Activated CD4-positive, alpha-beta T cell treated with anti-CD3 and anti-CD28 coated beads, Interleukin-2, amount 50 U/mL, for 1 hour (primary cell): ENCODE measurements around the gene PCDHA13.
"Not testable (repeated sequence)": the region's sequence is repeated elsewhere in the genome, so short reads cannot be mapped to it uniquely, and the experiment has no call there.

Experiments used
- DNase-seq: peaks from one replicate; pipeline ENCODE4 v3.0.0-alpha.2; 2020

PCDHA13 gene, protein sequence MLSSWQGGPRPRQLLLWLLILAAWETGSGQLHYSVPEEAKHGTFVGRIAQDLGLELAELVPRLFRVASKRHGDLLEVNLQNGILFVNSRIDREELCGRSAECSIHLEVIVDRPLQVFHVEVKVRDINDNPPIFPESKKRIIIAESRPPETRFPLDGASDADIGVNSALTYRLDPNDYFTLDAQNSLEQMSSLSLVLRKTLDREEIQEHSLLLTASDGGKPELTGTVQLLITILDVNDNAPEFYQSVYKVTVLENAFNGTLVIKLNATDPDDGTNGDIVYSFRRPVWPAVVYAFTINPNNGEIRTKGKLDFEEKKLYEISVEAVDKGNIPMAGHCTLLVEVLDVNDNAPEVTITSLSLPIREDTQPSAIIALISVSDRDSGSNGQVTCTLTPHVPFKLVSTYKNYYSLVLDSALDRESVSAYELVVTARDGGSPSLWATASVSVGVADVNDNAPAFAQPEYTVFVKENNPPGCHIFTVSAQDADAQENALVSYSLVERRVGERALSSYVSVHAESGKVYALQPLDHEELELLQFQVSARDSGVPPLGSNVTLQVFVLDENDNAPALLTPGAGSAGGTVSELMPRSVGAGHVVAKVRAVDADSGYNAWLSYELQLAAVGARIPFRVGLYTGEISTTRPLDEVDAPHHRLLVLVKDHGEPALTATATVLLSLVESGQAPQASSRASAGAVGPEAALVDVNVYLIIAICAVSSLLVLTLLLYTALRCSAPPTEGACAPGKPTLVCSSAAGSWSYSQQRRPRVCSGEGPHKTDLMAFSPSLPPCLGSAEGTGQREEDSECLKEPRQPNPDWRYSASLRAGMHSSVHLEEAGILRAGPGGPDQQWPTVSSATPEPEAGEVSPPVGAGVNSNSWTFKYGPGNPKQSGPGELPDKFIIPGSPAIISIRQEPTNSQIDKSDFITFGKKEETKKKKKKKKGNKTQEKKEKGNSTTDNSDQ

DNA sequence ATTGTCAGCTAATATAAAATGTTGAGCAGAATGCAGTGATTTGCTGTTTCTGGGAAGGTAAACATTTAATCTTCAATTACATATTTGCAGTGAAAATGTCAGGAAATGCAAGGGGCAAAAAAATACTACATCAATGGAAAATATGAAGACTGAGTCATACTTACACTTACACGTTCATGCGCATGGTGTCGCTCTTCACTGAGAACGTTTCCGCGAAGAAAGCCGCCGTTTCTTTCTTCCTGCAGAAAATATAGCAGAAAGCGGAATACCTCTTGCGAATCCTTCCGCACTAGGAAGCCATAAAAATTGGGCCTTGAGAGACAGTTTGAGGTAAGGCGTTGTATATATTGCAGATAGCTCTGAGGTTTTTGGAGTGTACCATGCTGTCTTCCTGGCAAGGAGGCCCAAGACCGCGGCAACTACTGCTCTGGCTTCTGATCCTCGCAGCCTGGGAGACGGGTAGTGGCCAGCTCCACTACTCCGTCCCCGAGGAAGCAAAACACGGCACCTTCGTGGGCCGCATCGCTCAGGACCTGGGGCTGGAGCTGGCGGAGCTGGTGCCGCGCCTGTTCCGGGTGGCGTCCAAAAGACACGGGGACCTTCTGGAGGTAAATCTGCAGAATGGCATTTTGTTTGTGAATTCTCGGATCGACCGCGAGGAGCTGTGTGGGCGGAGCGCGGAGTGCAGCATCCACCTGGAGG, at the start of gene PCDHA13:
PCDHA13 (plus strand) TSS at position 236 of the 702 bp plus-strand sequence; CDS start at position 381, 145 bp downstream.
- no peak for DNase-seq

DNA sequence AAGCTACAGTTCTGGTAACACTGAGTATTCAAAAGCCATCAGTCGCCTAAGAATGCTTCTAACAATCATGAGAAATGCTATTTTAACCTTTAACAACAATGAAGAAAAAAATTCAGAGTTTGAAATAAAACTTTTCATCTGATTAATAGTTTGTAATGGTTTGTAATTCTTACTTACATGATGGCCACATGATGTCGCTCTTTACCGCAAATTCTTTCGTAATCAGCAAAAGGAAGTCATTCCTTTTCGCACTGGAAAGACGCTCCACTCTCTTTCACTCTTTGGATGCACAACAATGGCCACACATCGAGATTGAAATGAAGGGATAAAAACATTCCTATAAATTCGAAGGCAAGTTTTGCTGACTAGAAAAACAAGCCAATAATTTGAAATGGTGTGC, 47.9 kb upstream of the PCDHA13 start, which contains the start of gene PCDHA7:
PCDHA7 (plus strand) TSS at position 277 of the 400 bp plus-strand sequence; CDS start at position 392, 115 bp downstream.
- no peak for DNase-seq

DNA sequence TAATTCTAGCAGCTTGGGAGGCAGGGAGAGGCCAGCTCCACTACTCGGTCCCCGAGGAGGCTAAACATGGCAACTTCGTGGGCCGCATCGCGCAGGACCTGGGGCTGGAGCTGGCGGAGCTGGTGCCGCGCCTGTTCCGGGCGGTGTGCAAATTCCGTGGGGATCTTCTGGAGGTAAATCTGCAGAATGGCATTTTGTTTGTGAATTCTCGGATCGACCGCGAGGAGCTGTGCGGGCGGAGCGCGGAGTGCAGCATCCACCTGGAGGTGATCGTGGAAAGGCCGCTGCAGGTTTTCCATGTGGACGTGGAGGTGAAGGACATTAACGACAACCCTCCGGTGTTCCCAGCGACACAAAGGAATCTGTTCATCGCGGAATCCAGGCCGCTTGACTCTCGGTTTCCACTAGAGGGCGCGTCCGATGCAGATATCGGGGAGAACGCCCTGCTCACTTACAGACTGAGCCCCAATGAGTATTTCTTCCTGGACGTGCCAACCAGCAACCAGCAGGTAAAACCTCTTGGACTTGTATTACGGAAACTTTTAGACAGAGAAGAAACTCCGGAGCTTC, 47.4 kb upstream of the PCDHA13 start:
- not testable (repeated sequence) for DNase-seq

DNA sequence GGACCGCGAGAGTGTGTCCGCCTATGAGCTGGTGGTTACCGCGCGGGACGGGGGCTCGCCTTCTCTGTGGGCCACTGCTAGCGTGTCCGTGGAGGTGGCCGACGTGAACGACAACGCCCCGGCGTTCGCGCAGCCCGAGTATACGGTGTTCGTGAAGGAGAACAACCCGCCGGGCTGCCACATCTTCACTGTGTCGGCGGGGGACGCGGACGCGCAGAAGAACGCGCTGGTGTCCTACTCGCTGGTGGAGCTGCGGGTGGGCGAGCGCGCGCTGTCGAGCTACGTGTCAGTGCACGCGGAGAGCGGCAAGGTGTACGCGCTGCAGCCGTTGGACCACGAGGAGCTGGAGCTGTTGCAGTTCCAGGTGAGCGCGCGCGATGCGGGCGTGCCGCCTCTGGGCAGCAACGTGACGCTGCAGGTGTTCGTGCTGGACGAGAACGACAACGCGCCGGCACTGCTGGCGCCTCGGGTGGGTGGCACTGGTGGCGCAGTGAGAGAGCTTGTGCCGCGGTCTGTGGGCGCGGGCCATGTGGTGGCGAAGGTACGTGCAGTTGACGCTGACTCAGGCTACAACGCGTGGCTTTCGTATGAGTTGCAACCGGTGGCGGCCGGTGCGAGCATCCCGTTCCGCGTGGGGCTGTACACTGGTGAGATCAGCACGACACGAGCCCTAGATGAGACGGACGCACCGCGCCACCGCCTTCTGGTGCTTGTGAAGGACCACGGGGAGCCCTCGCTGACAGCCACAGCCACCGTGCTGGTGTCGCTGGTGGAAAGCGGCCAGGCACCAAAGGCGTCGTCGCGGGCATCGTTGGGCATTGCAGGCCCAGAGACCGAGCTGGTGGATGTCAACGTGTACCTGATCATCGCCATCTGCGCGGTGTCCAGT, 46.1 kb upstream of the PCDHA13 start:
- DNase-seq, result no peak

DNA sequence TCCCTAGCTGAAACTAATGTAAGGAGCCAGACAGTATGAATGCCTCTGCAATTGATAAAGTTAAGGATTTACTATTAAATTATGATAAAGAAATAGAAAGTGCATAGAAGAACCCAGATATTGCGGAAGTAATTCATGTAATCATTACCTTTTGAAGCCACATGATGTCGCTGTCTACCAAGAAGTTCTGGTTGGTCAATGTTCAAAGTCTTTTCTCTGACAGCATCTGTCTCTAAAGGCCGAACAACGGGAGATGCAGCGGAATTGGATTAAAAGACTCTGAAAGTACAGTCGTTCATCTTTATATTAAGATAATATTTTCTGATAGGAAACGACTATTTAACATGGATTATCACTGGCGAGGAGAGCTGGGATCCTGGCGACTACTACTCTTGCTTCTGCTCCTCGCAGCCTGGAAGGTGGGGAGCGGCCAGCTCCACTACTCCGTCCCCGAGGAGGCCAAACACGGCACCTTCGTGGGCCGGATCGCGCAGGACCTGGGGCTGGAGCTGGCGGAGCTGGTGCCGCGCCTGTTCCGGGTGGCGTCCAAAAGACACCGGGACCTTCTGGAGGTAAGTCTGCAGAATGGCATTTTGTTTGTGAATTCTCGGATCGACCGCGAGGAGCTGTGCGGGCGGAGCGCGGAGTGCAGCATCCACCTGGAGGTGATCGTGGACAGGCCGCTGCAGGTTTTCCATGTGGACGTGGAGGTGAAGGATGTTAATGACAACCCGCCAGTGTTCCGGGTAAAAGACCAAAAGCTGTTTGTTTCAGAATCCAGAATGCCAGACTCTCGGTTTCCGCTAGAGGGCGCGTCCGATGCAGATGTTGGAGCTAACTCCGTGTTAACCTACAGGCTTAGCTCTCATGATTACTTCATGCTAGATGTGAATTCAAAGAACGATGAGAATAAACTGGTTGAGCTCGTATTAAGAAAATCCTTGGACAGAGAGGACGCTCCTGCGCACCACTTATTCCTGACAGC, 40.7 kb upstream of the PCDHA13 start, which contains the start of gene PCDHA8:
PCDHA8 (plus strand) TSS at position 210 of the 985 bp plus-strand sequence; CDS start at position 345, 135 bp downstream.
- no peak for DNase-seq

DNA sequence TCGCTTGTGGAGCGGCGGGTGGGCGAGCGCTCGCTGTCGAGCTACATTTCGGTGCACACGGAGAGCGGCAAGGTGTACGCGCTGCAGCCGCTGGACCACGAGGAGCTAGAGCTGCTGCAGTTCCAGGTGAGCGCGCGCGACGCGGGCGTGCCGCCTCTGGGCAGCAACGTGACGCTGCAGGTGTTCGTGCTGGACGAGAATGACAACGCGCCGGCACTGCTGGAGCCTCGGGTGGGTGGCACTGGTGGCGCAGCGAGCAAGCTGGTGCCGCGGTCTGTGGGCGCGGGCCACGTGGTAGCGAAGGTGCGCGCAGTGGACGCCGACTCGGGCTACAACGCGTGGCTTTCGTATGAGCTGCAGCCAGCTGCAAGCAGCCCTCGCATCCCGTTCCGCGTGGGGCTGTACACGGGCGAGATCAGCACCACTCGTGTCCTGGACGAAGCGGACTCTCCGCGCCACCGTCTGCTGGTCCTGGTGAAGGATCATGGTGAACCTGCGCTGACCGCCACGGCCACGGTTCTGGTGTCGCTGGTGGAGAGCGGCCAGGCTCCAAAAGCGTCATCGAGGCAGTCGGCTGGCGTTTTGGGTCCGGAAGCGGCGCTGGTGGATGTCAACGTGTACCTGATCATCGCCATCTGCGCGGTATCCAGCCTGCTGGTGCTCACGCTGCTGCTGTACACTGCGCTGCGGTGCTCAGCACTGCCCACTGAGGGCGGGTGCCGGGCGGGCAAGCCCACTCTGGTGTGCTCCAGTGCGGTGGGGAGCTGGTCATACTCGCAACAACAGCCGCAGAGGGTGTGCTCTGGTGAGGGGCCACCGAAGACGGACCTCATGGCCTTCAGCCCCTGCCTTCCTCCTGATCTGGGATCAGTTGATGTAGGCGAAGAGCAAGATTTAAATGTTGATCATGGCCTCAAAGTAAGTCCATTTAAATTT, 38.9 kb upstream of the PCDHA13 start:
- no peak for DNase-seq

DNA sequence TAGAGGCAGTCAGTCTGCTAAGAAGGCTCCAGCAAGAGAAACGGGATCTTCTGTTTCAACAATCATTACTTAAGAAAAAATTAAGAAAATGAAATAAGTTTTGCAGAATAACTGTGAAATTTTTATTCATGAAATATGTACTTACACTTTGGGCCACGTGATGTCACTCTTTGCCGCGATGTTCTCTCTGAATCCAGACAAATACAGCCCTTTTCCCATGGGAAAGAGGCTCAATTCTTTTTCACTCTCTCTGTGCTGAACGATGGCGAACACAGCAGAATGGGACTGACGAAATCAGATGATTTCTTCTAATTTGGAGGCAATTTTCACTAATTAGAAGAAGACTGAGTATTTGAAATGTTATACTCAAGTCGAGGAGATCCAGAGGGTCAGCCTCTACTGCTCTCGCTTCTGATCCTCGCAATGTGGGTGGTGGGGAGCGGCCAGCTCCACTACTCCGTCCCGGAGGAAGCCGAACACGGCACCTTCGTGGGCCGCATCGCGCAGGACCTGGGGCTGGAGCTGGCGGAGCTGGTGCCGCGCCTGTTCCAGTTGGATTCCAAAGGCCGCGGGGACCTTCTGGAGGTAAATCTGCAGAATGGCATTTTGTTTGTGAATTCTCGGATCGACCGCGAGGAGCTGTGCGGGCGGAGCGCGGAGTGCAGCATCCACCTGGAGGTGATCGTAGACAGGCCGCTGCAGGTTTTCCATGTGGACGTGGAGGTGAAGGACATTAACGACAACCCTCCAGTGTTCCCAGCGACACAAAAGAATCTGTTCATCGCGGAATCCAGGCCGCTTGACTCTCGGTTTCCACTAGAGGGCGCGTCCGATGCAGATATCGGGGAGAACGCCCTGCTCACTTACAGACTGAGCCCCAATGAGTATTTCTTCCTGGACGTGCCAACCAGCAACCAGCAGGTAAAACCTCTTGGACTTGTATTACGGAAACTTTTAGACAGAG, 33.5 kb upstream of the PCDHA13 start, which contains the start of gene PCDHA9:
PCDHA9 (plus strand) TSS at position 244 of the 964 bp plus-strand sequence; CDS start at position 358, 114 bp downstream.
- DNase-seq, result not testable (repeated sequence)

DNA sequence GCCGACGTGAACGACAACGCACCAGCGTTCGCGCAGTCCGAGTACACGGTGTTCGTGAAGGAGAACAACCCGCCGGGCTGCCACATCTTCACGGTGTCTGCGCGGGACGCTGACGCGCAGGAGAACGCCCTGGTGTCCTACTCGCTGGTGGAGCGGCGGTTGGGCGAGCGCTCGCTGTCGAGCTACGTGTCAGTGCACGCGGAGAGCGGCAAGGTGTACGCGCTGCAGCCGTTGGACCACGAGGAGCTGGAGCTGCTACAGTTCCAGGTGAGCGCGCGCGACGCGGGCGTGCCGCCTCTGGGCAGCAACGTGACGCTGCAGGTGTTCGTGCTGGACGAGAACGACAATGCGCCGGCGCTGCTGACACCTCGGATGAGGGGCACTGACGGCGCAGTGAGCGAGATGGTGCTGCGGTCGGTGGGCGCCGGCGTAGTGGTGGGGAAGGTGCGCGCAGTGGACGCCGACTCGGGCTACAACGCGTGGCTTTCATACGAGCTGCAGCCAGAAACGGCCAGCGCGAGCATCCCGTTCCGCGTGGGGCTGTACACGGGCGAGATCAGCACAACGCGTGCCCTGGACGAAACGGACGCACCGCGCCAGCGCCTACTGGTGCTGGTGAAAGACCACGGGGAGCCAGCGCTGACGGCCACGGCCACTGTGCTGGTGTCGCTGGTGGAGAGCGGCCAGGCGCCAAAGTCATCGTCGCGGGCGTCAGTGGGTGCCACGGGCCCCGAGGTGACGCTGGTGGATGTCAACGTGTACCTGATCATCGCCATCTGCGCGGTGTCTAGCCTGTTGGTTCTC, 31.9 kb upstream of the PCDHA13 start:
- not testable (repeated sequence) for DNase-seq

DNA sequence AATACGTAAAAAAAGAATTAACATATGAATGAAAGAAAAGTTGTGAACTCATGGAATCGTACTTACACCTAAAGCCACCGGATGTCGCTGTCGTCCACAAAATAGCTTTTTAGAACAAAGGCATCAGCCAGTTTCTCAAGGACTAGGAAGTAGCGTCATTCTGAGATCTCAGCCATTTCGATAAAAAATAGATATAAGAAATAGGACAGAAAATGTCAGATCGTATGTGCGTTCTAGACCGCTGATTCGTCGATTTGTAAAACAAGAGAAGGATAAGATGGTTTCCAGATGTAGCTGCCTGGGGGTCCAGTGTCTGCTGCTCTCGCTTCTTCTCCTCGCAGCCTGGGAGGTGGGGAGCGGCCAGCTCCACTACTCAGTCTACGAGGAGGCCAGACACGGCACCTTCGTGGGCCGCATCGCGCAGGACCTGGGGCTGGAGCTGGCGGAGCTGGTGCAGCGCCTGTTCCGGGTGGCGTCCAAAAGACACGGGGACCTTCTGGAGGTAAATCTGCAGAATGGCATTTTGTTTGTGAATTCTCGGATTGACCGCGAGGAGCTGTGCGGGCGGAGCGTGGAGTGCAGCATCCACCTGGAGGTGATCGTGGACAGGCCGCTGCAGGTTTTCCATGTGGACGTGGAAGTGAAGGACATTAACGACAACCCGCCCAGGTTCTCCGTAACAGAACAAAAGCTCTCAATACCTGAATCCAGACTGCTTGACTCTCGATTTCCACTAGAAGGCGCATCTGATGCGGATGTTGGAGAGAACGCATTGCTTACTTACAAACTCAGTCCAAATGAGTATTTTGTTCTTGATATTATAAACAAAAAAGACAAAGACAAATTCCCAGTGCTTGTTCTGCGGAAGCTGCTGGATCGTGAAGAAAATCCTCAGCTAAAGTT, 25.9 kb upstream of the PCDHA13 start, which contains the start of gene PCDHA10:
PCDHA10 (plus strand) TSS at position 126 of the 903 bp plus-strand sequence; CDS start at position 278, 152 bp downstream.
- no peak for DNase-seq

DNA sequence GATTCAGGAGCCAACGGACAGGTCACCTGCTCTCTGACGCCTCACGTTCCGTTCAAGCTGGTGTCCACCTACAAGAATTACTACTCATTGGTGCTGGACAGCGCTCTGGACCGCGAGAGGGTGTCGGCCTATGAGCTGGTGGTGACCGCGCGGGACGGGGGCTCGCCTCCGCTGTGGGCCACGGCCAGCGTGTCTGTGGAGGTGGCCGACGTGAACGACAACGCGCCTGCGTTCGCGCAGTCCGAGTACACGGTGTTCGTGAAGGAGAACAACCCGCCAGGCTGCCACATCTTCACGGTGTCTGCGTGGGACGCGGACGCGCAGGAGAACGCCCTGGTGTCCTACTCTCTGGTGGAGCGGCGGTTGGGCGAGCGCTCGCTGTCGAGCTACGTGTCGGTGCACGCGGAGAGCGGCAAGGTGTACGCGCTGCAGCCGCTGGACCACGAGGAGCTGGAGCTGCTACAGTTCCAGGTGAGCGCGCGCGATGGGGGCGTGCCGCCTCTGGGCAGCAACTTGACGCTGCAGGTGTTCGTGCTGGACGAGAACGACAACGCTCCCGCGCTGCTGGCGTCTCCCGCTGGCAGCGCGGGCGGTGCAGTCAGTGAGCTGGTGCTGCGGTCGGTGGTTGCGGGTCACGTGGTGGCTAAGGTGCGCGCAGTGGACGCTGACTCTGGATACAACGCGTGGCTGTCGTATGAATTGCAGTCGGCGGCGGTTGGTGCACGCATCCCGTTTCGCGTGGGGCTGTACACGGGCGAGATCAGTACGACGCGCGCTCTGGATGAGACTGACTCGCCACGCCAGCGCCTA, 24.5 kb upstream of the PCDHA13 start:
- DNase-seq, result no peak

DNA sequence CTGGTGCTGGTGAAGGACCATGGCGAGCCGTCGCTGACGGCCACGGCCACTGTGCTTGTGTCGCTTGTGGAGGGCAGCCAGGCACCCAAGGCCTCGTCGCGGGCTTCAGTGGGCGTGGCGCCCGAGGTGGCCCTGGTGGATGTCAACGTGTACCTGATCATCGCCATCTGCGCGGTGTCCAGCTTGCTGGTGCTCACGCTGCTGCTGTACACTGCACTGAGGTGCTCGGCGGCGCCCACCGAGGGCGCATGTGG, 24.0 kb upstream of the PCDHA13 start:
- DNase-seq, result no peak

DNA sequence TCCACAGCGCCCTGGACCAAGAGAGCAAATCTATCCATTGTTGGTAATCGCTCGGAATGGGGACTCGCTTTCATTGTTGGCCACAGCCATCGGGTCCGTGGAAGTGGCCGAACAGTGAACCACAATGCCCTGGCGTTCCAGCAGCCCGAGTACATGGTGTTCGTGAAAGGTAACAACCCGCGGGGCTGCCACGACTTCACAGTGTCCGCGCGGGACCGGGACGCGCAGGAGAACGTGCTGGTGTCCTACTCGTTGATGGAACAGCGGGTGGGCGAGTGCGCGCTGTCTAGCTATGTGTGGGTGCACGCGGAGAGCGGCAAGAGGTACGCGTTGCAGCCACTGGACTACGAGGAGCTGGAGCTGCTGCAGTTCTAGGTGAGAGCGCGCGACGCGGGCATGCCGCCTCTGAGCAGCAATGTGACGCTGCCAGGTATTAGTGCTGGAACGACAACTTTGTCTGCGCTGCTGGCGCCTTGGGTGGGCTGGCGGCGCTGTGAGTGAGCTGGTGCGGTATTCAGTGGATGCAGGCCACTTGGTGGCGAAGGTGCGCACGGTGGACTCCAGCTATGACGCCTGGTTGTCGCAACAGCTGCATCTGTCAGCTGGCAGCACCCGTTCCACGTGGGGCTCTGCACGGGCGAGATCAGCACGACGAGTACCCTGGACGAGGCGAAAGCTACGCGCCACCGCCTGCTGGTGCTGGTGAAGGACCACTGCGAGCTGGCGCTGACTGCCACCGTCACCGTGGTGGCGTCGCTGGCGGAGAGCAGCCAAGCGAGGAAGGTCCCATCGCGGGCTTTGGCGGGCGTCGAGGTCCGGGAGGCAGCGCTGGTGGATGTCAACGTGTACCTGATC, 19.3 kb upstream of the PCDHA13 start:
- no peak for DNase-seq

DNA sequence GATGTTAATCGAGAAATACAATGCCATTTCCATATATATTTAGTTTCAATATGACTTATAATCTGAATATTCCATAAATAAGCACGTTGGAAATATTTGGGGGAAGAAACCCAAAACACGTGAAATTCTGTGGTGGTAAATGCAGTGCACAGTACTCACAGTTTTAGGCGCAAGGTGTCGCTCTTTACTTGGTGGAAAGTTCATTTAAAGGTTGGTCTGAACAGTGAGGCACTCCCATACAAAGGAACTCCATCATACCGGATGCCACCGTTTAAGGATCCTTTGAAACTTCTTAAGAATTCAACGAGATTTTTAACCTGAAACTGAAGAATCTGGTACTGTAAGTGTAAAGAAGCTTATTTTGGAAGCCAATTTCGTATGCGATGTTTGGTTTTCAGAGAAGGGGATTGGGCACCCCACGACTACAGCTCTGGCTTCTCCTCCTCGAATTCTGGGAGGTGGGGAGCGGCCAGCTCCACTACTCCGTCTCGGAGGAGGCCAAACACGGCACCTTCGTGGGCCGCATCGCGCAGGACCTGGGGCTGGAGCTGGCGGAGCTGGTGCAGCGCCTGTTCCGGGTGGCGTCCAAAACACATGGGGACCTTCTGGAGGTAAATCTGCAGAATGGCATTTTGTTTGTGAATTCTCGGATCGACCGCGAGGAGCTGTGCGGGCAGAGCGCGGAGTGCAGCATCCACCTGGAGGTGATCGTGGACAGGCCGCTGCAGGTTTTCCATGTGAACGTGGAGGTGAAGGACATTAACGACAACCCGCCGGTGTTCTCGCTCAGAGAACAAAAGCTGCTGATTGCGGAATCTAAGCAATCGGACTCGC, 13.0 kb upstream of the PCDHA13 start, which contains the start of gene PCDHA11:
PCDHA11 (plus strand) TSS at position 237 of the 834 bp plus-strand sequence; CDS start at position 384, 147 bp downstream.
- DNase-seq, result no peak
